ENCODE measurements around the gene UBR3.
"Not testable (repeated sequence)": the region's sequence is repeated elsewhere in the genome, so short reads cannot be mapped to it uniquely, and the experiment has no call there.

UBR3 gene

DNA sequence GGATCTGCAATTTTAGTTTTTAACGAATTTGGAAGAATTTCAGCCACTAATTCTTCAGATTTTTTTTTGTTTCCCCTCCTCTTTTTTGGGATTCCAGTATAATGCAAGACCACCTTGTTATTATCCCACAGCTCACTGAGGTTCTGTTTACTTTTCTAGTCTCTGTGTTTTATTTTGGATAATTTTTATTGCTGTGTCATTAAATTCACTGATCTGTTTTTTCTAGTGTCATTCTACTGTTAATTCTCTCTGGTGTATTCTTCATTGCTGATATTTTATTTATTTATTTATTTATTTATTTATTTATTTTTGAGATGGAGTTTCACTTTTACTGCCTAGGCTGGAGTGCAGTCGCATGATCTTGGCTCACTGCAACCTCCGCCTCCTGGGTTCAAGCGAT is 32.2 kb downstream of the UBR3 start:
- in situ Hi-C loops (cut with MboI; ENCODE audit: low pct_unique_long_range_greater_than_20kb, low sequenced_read_pairs, unreplicated experiment): no loop called here
- TF ChIP-seq CTCF (IDR thresholded peaks at IDR 0.05; ENCODE audit: extremely low read depth, insufficient read depth, missing control alignments): no peak
- no peak for DNase-seq (ENCODE audit: low spot score)

DNA sequence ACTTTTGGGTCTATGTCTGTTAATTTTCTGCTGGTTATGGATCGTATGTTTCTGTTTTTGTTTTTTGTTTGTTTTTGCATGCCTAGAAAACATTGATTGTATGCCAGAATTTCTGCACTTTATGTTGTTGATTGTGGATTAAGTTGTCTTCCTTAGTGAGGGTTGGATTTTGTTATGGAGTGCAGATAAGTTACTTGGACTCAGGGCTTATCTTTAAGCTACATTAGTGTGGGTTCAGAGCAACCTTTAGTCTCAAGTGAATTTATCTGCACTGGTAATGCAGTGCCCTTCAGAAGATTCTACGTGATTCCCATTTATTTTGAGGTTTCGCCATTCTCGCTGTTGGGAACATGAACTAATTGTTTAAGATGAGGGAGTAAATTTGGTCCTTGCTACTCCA is 32.9 kb downstream of the UBR3 start:
- in situ Hi-C loops (cut with MboI; ENCODE audit: low pct_unique_long_range_greater_than_20kb, low sequenced_read_pairs, unreplicated experiment): no loop called here
- TF ChIP-seq CTCF (IDR thresholded peaks at IDR 0.05; ENCODE audit: extremely low read depth, insufficient read depth, missing control alignments): no peak
- no peak for DNase-seq (ENCODE audit: low spot score)

DNA sequence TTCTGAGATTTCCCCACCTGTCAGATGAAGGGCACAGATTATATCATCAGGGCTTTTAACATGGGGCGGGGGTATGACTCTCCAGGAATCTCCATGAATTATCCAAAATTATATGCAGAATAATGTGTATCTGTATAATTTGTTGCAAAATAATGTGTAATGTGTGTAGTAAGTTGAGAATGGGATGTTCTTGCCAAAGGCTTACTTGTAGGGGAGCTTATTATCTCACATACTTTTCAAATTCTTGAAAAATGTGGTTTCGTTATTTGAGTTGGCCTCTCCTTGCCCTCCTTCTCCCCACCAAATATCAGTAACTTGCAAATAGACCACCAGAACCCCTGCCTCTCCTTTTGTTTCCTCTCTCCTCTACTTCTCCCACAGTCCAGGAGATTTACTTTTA is 35.6 kb downstream of the UBR3 start:
- no peak for DNase-seq (ENCODE audit: low spot score)

GRCh38 chr2:169865492-169865891 is 38.2 kb downstream of the UBR3 start:
- in situ Hi-C loops (cut with MboI; ENCODE audit: low pct_unique_long_range_greater_than_20kb, low sequenced_read_pairs, unreplicated experiment): no loop called here
- DNase-seq (ENCODE audit: low spot score): no peak
- TF ChIP-seq CTCF (IDR thresholded peaks at IDR 0.05; ENCODE audit: extremely low read depth, insufficient read depth, missing control alignments): no peak

More for the DNA sequence above, 35.6 kb downstream of the UBR3 start:
- in situ Hi-C loops (cut with MboI; ENCODE audit: low pct_unique_long_range_greater_than_20kb, low sequenced_read_pairs, unreplicated experiment): no loop called here
- no peak for TF ChIP-seq CTCF (IDR thresholded peaks at IDR 0.05; ENCODE audit: extremely low read depth, insufficient read depth, missing control alignments)

DNA sequence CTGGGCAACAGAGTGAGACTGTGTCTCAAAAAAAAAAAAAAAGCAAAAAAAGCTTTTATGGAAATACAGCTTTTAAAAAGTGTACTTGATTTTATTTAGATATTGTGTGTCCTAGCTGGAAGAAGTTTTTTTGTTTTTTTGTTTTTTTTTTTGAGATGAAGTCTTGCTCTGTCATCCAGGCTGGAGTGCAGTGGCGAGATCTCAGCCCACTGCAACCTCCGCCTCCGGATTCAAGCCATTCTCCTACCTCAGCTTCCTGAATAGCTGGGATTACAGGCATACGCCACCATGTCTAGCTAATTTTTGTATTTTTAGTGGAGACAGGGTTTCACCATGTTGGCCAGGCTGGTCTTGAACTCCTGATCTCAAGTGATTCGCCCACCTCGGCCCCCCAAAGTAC is 39.0 kb downstream of the UBR3 start:
- DNase-seq (ENCODE audit: low spot score); in situ Hi-C loops (cut with MboI; ENCODE audit: low pct_unique_long_range_greater_than_20kb, low sequenced_read_pairs, unreplicated experiment): not testable (repeated sequence)

DNA sequence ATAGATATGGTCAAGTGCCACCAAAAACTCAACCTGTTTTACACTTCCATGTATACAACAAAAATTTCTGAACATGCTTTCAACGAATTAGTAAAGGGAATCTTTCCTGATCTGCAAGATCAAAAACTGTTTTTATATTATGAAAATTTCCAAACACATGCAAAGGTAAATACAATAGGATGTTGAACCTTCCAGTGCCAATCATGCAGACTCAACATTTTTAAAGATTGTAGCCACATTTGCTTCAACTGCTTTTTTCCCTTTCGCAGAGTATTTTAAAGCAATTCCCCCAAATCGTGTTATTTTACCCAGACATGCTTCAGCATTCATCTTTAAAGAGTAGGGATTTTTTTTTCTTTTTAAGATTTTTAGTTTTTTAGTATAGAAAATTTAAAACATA is 40.3 kb downstream of the UBR3 start:
- no peak for TF ChIP-seq CTCF (IDR thresholded peaks at IDR 0.05; ENCODE audit: extremely low read depth, insufficient read depth, missing control alignments)
- no peak for DNase-seq (ENCODE audit: low spot score)
- in situ Hi-C loops (cut with MboI; ENCODE audit: low pct_unique_long_range_greater_than_20kb, low sequenced_read_pairs, unreplicated experiment): no loop called here

- in situ Hi-C loops (cut with MboI; ENCODE audit: low pct_unique_long_range_greater_than_20kb, low sequenced_read_pairs, unreplicated experiment): no loop called here
- TF ChIP-seq CTCF (IDR thresholded peaks at IDR 0.05; ENCODE audit: extremely low read depth, insufficient read depth, missing control alignments): no peak
- no peak for DNase-seq (ENCODE audit: low spot score)
Measured at GRCh38 chr2:169868951-169869350, 41.7 kb downstream of the UBR3 start.

DNA sequence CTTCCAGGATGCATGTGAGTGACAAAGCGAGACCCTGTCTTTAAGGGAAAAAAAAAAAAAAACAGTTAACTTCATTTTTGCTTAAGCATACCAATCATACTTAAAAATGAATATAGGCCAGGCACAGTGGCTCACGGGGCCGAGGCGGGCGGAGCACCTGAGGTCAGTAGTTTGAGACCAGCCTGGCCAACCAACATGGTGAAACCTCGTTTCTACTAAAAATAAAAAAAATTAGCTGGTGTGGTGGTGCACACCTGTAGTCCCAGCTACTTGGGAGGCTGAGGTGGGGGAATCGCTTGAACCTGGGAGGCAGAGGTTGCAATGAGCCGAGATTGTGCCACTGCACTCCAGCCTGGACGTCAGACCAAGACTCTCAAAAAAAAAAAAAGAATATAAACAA is 44.1 kb downstream of the UBR3 start:
- DNase-seq (ENCODE audit: low spot score); in situ Hi-C loops (cut with MboI; ENCODE audit: low pct_unique_long_range_greater_than_20kb, low sequenced_read_pairs, unreplicated experiment): not testable (repeated sequence)
